Mucosa of gallbladder (tissue), 1 donor: Measurements from ENCODE around the gene DNAAF5. TPM values are rescaled to one million over a fixed set of nuclear protein-coding genes. Genes with fewer than 3 reads are reported as not detected.
A peak's percentile ranks its signal among the peaks of the same experiment; 100 is the strongest.

Source experiments
- DNase-seq: peaks from one replicate; pipeline ENCODE4 v3.0.0-alpha.2; 2020; ENCODE audit warnings: low spot score
- total RNA-seq: library from RNA; stranded (reverse); gene quantifications from one replicate; pipeline ENCODE4 v1.2.1, GENCODE V29; 2021
- donor health status: DM: no; HTN: no; CAD: no.

DNAAF5 gene
- total RNA-seq, 1 donor from 2014 or later = 30.9 TPM

- peak; percentile 20 for DNase-seq
These were observed 42.5 kb downstream of the DNAAF5 start for GRCh38 chr7:768881-769504.

- no peak for DNase-seq
These were observed 43.8 kb downstream of the DNAAF5 start for GRCh38 chr7:770336-770735.

GRCh38 chr7:770741-771166 lies 44.3 kb downstream of the DNAAF5 start:
- DNase-seq = no peak

GRCh38 chr7:771234-772004 lies 44.9 kb downstream of the DNAAF5 start:
- DNase-seq = peak; percentile 66

GRCh38 chr7:772005-772294 lies 45.5 kb downstream of the DNAAF5 start:
- no peak for DNase-seq

GRCh38 chr7:772392-772791 lies 45.9 kb downstream of the DNAAF5 start:
- DNase-seq = no peak

- DNase-seq = no peak
These were observed 46.5 kb downstream of the DNAAF5 start for GRCh38 chr7:772861-773621.

GRCh38 chr7:773622-773915 lies 47.1 kb downstream of the DNAAF5 start:
- DNase-seq = no peak

GRCh38 chr7:774161-775109 lies 47.9 kb downstream of the DNAAF5 start:
- DNase-seq = peak; percentile 36

- DNase-seq = no peak
These were observed 49.9 kb downstream of the DNAAF5 start for GRCh38 chr7:776381-776780.

GRCh38 chr7:776992-777727 lies 50.7 kb downstream of the DNAAF5 start:
- DNase-seq = no peak

- no peak for DNase-seq
These were observed 51.2 kb downstream of the DNAAF5 start for GRCh38 chr7:777728-778078.

- no peak for DNase-seq
These were observed 51.9 kb downstream of the DNAAF5 start for GRCh38 chr7:778271-778967.

- DNase-seq = no peak
These were observed 52.5 kb downstream of the DNAAF5 start for GRCh38 chr7:778968-779451.

GRCh38 chr7:779480-779879 lies 53.0 kb downstream of the DNAAF5 start:
- DNase-seq = no peak

GRCh38 chr7:780081-780480 lies 53.6 kb downstream of the DNAAF5 start:
- no peak for DNase-seq

- DNase-seq = no peak
These were observed 54.0 kb downstream of the DNAAF5 start for GRCh38 chr7:780516-780915.

- DNase-seq = no peak
These were observed 54.8 kb downstream of the DNAAF5 start for GRCh38 chr7:781186-781849.

GRCh38 chr7:781936-782529 lies 55.5 kb downstream of the DNAAF5 start:
- DNase-seq = no peak
